Measurements from ENCODE around the gene PDE6B. TPM values are rescaled to one million over a fixed set of nuclear protein-coding genes. Genes with fewer than 3 reads are reported as not detected.

Gene PDE6B
- total and polyA plus RNA-seq, 2 of the 13 experiments (the other 11 are each of a cell fraction or from before 2014, with no cell fraction given) = 0.38 to 0.40 TPM

DNA sequence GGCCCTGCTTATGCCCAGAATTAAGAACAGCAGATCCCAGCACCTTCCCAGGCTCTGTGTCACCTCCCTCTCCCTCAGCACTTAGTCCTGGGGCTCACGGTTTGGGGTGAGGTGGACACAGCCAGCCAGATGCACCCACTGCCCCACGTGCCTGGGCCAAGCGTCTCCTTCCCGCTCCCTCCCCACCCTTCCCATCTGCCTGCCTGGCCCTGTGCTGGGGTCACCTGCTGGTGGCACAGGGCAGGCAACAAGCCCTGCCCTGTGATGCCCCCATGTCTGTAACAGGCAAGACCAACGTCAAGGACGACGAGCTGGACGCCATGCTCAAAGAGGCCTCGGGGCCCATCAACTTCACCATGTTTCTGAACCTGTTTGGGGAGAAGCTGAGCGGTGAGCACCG lies 54.3 kb downstream of the PDE6B start:
- Histone ChIP-seq H3K27me3 (ENCODE audit: control insufficient read depth in 1 of 2, insufficient read depth in 2 of 2, low read length in 2 of 2) (no peaks in the 10 kb centered on the region), H3K4me2 (ENCODE audit: low read depth, low read length) (no peak overlapping the region), H3K27ac (ENCODE audit: extremely low read length, insufficient read depth, low read length) (no peak overlapping the region), H3K4me1 (ENCODE audit: insufficient read depth, low read length) (peaks cover 88% of the 10 kb centered on the region), H4K20me1 (ENCODE audit: insufficient read depth, low read length) (no peaks in the 10 kb centered on the region), H3K4me3 (replicated peaks in 1 of 3; ENCODE audit: insufficient read depth in 1 of 3, low read depth in 2 of 3, low read length in 3 of 3) (no peak overlapping the region), H3K9ac (ENCODE audit: insufficient read depth, low read depth, low read length) (no peak overlapping the region), H2AFZ (ENCODE audit: low read length) (no peak overlapping the region), H3K36me3 (replicated peaks in 1 of 2; ENCODE audit: control insufficient read depth in 1 of 2, insufficient read depth in 2 of 2, low read length in 2 of 2) (no peaks in the 10 kb centered on the region), H3K79me2 (ENCODE audit: insufficient read depth, low read length) (peaks cover 7% of the 10 kb centered on the region), H3K9me3 (ENCODE audit: low read length) (no peaks in the 10 kb centered on the region)
- BruUV-seq (replicated peaks) = no TSS peak
- in situ Hi-C loops (cut with HindIII; ENCODE audit: extremely low pct_ligation_motif_present, low pct_unique_long_range_greater_than_20kb) (no loop called here), intact Hi-C loops (cut with micrococcal nuclease; ENCODE audit: unreplicated experiment) (loop anchor here (10.0 kb wide), 1 partner anchor 205 kb away; no protein-coding TSS in a partner anchor)
- ChIA-PET POLR2A (interaction anchor here (1.3 kb wide), 1 partner anchor 8 kb away, joined by 7 read pairs; no protein-coding TSS in a partner anchor), CTCF (ENCODE audit: low intra/inter-chr PET ratio, low total read pairs) (no interaction called here)
- ATAC-seq = no peak
- TF ChIP-seq SP4 (CRISPR knock-in tag; IDR thresholded peaks at IDR 0.05) = peak; percentile 42; the same call in 1 of the 2 replicates
- 0 out of 2 replicates have a peak, but pooled peaks have one; percentile 49 for TF ChIP-seq HNRNPL (IDR thresholded peaks at IDR 0.05; ENCODE audit: low read depth, low read length)
- peak; percentile 2 for TF ChIP-seq AGO2 (optimal IDR thresholded peaks at IDR 0.05; ENCODE audit: low read depth, low read length)
- 0 out of 2 replicates have a peak, but pooled peaks have one; percentile 7 for TF ChIP-seq ZNF572 (CRISPR knock-in tag; IDR thresholded peaks at IDR 0.05)
- TF ChIP-seq HMGA1 (CRISPR knock-in tag; conservative IDR thresholded peaks at IDR 0.05) = no peak
- peak in 1 of 2 experiments; percentile 24; a peak in 1 of 4 replicates for TF ChIP-seq POLR2A (IDR thresholded peaks at IDR 0.05; ENCODE audit: insufficient read depth in 1 of 2, low read depth in 2 of 2, low read length in 2 of 2)
- no peak for TF ChIP-seq HOXD1 (CRISPR knock-in tag; IDR thresholded peaks at IDR 0.05)
- WGBS (ENCODE audit: low lambda C conversion rate) = no CpG with 5 or more reads among the region's 11 CpGs
- no peak for FAIRE-seq
- DNase-seq (ENCODE audit: low spot score) = no peak

DNA sequence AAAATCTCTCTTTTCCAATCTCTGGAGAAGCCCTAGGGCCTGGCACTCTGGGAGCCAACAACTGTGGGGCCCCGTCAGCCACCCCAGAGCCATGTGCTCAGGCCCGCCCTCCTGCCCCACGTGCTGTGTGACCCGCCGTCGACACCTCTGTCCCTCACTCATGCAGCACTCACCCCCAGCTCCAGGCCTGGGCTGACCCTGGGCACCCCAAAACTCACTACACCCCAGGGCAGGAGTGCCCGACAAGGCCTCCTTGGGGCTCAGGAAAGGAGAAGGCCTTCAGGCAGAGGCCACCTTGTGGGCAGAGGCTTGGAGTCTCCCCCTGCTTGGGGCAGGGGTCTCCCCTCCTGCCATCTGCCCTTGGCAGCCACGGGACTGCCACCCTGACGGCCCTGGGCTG lies 54.7 kb downstream of the PDE6B start:
- in situ Hi-C loops (cut with HindIII; ENCODE audit: extremely low pct_ligation_motif_present, low pct_unique_long_range_greater_than_20kb) = no loop called here
- H2AFZ ChIP-seq (ENCODE audit: low read length) = no peak overlapping the region
- peaks cover 3% of the 10 kb centered on the region for H3K79me2 ChIP-seq (ENCODE audit: insufficient read depth, low read length)
- ChIA-PET POLR2A (no interaction called here), CTCF (ENCODE audit: low intra/inter-chr PET ratio, low total read pairs) (no interaction called here)
- intact Hi-C loops (cut with micrococcal nuclease; ENCODE audit: unreplicated experiment) = no loop called here
- H3K9ac ChIP-seq (ENCODE audit: insufficient read depth, low read depth, low read length) = no peak overlapping the region
- WGBS (ENCODE audit: low lambda C conversion rate) = 46% methylated on average over 9 of the region's 9 CpGs
- DNase-seq (ENCODE audit: low spot score) = no peak
- no peak for FAIRE-seq
- ATAC-seq = no peak
- no peaks in the 10 kb centered on the region for H3K36me3 ChIP-seq (replicated peaks in 1 of 2; ENCODE audit: control insufficient read depth in 1 of 2, insufficient read depth in 2 of 2, low read length in 2 of 2)
- H3K4me1 ChIP-seq (ENCODE audit: insufficient read depth, low read length) = peaks cover 92% of the 10 kb centered on the region
- H3K27me3 ChIP-seq (ENCODE audit: control insufficient read depth in 1 of 2, insufficient read depth in 2 of 2, low read length in 2 of 2) = no peaks in the 10 kb centered on the region
- H3K4me2 ChIP-seq (ENCODE audit: low read depth, low read length) = no peak overlapping the region
- H4K20me1 ChIP-seq (ENCODE audit: insufficient read depth, low read length) = no peaks in the 10 kb centered on the region
- no peak overlapping the region for H3K4me3 ChIP-seq (replicated peaks in 1 of 3; ENCODE audit: insufficient read depth in 1 of 3, low read depth in 2 of 3, low read length in 3 of 3)
- H3K27ac ChIP-seq (ENCODE audit: extremely low read length, insufficient read depth, low read length) = no peak overlapping the region
- no TSS peak for BruUV-seq (replicated peaks)
- no peaks in the 10 kb centered on the region for H3K9me3 ChIP-seq (ENCODE audit: low read length)
- TF ChIP-seq ZNF547 (CRISPR knock-in tag; IDR thresholded peaks at IDR 0.05) (0 out of 2 replicates have a peak, but pooled peaks have one; percentile 32), ZNF572 (CRISPR knock-in tag; IDR thresholded peaks at IDR 0.05) (0 out of 2 replicates have a peak, but pooled peaks have one; percentile 10), HNRNPL (IDR thresholded peaks at IDR 0.05; ENCODE audit: low read depth, low read length) (0 out of 2 replicates have a peak, but pooled peaks have one; percentile 15), NR2F2 (IDR thresholded peaks at IDR 0.05; ENCODE audit: borderline replicate concordance, low read depth) (no peak)
- TF ChIP-seq, protein P1, sequence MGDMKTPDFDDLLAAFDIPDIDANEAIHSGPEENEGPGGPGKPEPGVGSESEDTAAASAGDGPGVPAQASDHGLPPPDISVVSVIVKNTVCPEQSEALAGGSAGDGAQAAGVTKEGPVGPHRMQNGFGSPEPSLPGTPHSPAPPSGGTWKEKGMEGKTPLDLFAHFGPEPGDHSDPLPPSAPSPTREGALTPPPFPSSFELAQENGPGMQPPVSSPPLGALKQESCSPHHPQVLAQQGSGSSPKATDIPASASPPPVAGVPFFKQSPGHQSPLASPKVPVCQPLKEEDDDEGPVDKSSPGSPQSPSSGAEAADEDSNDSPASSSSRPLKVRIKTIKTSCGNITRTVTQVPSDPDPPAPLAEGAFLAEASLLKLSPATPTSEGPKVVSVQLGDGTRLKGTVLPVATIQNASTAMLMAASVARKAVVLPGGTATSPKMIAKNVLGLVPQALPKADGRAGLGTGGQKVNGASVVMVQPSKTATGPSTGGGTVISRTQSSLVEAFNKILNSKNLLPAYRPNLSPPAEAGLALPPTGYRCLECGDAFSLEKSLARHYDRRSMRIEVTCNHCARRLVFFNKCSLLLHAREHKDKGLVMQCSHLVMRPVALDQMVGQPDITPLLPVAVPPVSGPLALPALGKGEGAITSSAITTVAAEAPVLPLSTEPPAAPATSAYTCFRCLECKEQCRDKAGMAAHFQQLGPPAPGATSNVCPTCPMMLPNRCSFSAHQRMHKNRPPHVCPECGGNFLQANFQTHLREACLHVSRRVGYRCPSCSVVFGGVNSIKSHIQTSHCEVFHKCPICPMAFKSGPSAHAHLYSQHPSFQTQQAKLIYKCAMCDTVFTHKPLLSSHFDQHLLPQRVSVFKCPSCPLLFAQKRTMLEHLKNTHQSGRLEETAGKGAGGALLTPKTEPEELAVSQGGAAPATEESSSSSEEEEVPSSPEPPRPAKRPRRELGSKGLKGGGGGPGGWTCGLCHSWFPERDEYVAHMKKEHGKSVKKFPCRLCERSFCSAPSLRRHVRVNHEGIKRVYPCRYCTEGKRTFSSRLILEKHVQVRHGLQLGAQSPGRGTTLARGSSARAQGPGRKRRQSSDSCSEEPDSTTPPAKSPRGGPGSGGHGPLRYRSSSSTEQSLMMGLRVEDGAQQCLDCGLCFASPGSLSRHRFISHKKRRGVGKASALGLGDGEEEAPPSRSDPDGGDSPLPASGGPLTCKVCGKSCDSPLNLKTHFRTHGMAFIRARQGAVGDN (CRISPR knock-in tag; IDR thresholded peaks at IDR 0.05) = peak; percentile 28; the same call in 1 of the 2 replicates
